ENCODE data around the gene ADAMTS14. TPM values are rescaled to one million over a fixed set of nuclear protein-coding genes. Genes with fewer than 3 reads are reported as not detected.

The ADAMTS14 gene
- polyA plus RNA-seq, 3 donors from 2014 or later = 0.36 to 0.56 (median 0.37) TPM

DNA sequence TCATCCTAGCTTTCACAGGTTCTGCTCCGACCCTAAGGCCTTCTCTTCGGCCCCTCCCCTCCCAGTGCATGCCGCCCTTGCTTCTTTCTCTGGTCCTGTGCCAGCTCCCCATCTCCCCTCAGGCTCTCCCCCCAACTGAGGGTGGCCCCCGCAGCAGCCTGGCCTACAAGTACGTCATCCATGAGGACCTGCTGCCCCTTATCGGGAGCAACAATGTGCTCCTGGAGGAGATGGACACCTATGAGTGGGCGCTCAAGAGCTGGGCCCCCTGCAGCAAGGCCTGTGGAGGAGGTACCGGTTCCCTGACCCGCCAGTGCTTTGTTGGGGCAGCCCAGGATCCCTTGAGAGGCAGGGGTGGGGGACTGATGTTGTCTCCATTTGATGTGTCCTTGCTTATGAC lies 79.0 kb downstream of the ADAMTS14 start:
- DNase-seq = no peak
- Mint-ChIP-seq H3K4me3 (no peak overlapping the region), H3K27me3 (ENCODE audit: low read depth in 3 of 3) (peaks cover 0 to 7% (median 0%) of the 10 kb centered on the region in 3 donors), H3K9me3 (no peaks in the 10 kb centered on the region), H3K27ac (peak overlapping the region in 1 of 6 donors; percentile 45), H3K36me3 (no peaks in the 10 kb centered on the region), H3K4me1 (no peaks in the 10 kb centered on the region)

DNA sequence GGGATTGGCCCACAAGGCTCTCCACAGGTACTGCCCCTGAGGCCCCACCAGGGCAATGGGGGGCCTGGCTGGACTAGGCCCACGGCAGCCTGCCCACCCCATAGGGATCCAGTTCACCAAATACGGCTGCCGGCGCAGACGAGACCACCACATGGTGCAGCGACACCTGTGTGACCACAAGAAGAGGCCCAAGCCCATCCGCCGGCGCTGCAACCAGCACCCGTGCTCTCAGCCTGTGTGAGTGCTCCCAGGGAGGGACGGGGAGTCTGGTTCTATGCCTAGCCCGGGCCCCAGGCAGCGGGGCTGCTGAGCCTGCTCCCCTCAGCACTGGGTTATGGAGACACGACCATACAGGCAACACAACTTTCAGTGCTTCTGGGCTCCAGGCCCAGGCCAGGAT lies 79.7 kb downstream of the ADAMTS14 start:
- Mint-ChIP-seq H3K4me3 (no peak overlapping the region), H3K36me3 (no peaks in the 10 kb centered on the region), H3K9me3 (no peaks in the 10 kb centered on the region), H3K27me3 (ENCODE audit: low read depth in 3 of 3) (peaks cover 0 to 7% (median 0%) of the 10 kb centered on the region in 3 donors), H3K27ac (no peak overlapping the region), H3K4me1 (no peaks in the 10 kb centered on the region)
- DNase-seq = no peak

- Mint-ChIP-seq H3K4me1 (no peaks in the 10 kb centered on the region), H3K27ac (peak overlapping the region in 1 of 6 donors; percentile 65), H3K36me3 (no peaks in the 10 kb centered on the region), H3K4me3 (no peak overlapping the region), H3K27me3 (ENCODE audit: low read depth in 3 of 3) (peaks cover 0 to 5% (median 0%) of the 10 kb centered on the region in 3 donors), H3K9me3 (no peaks in the 10 kb centered on the region)
- DNase-seq = no peak
Measured at GRCh38 chr10:70752571-70752970, 80.3 kb downstream of the ADAMTS14 start.

- Mint-ChIP-seq H3K36me3 (no peaks in the 10 kb centered on the region), H3K27ac (peak overlapping the region in 1 of 6 donors; percentile 65), H3K9me3 (no peaks in the 10 kb centered on the region), H3K27me3 (ENCODE audit: low read depth in 3 of 3) (peaks cover 0 to 5% (median 0%) of the 10 kb centered on the region in 3 donors), H3K4me1 (no peaks in the 10 kb centered on the region), H3K4me3 (no peak overlapping the region)
- no peak for DNase-seq
Measured at GRCh38 chr10:70753026-70753663, 80.8 kb downstream of the ADAMTS14 start.

DNA sequence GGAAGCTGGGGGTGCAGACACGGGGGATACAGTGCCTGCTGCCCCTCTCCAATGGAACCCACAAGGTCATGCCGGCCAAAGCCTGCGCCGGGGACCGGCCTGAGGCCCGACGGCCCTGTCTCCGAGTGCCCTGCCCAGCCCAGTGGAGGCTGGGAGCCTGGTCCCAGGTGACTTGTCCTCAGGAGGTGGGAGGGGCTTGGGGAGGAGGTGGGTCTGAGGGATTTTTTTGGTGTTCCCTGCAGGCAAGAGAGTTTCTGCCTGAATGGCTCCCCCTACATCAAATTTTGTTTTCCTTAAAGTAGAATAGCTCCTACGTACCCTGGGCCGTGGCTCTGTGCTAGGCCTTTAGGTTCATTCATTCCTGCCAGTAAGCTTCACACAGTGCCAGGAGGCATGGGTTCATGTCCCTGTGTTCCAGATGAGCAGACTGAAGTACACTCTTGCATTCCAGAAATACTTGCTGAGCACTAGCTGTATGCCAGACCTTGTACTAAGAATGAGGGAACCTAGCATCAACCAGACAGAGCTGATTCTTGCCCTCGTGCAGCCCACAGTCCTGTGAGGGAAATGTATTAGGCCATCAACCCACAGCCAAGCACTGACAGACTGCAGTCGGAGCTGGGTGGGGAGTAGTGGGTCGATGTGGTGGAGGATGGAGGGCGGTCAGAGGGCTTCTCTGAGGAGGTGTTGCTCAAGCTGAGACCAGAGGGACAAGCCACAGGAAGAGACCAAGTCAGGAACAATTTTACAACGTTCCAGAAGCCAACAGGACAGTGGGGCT lies 81.7 kb downstream of the ADAMTS14 start:
- H3K27ac Mint-ChIP-seq = no peak overlapping the region
- H3K4me1 Mint-ChIP-seq = peaks cover 5 to 7% of the 10 kb centered on the region in 2 donors
- peaks cover 0 to 6% (median under 1%) of the 10 kb centered on the region in 3 donors for H3K27me3 Mint-ChIP-seq (ENCODE audit: low read depth in 3 of 3)
- no peaks in the 10 kb centered on the region for H3K36me3 Mint-ChIP-seq
- no peak overlapping the region for H3K4me3 Mint-ChIP-seq
- DNase-seq = no peak
- no peaks in the 10 kb centered on the region for H3K9me3 Mint-ChIP-seq

- Mint-ChIP-seq H3K27me3 (ENCODE audit: low read depth in 3 of 3) (peaks cover 0 to 9% (median 3%) of the 10 kb centered on the region in 3 donors), H3K4me3 (no peak overlapping the region), H3K27ac (no peak overlapping the region), H3K36me3 (no peaks in the 10 kb centered on the region), H3K4me1 (peaks cover 8 to 11% of the 10 kb centered on the region in 2 donors), H3K9me3 (no peaks in the 10 kb centered on the region)
- no peak for DNase-seq
Measured at GRCh38 chr10:70756700-70757360, 84.5 kb downstream of the ADAMTS14 start.

GRCh38 chr10:70757856-70758255 lies 85.5 kb downstream of the ADAMTS14 start:
- Mint-ChIP-seq H3K27ac (no peak overlapping the region), H3K27me3 (ENCODE audit: low read depth in 3 of 3) (peaks cover 0 to 7% (median 3%) of the 10 kb centered on the region in 3 donors), H3K9me3 (no peaks in the 10 kb centered on the region), H3K4me3 (no peak overlapping the region), H3K4me1 (peaks cover 8 to 11% of the 10 kb centered on the region in 2 donors), H3K36me3 (no peaks in the 10 kb centered on the region)
- no peak for DNase-seq

GRCh38 chr10:70758757-70759514 lies 86.6 kb downstream of the ADAMTS14 start:
- DNase-seq = peak; percentile 64 to 71 (median 67)
- Mint-ChIP-seq H3K27ac (peak overlapping the region in 3 of 6 donors; percentile 8 to 66 (median 47)), H3K36me3 (no peaks in the 10 kb centered on the region), H3K9me3 (no peaks in the 10 kb centered on the region), H3K27me3 (ENCODE audit: low read depth in 3 of 3) (peaks cover 0 to 7% (median 3%) of the 10 kb centered on the region in 3 donors), H3K4me3 (peak overlapping the region in 1 of 5 donors; percentile 60), H3K4me1 (peaks cover 8 to 11% of the 10 kb centered on the region in 2 donors)

- Mint-ChIP-seq H3K9me3 (no peaks in the 10 kb centered on the region), H3K27ac (no peak overlapping the region), H3K4me3 (no peak overlapping the region), H3K36me3 (no peaks in the 10 kb centered on the region), H3K4me1 (peaks cover 8 to 11% of the 10 kb centered on the region in 2 donors), H3K27me3 (ENCODE audit: low read depth in 3 of 3) (peaks cover 0 to 3% (median 3%) of the 10 kb centered on the region in 3 donors)
- DNase-seq = no peak
Measured at GRCh38 chr10:70759781-70760180, 87.5 kb downstream of the ADAMTS14 start.

DNA sequence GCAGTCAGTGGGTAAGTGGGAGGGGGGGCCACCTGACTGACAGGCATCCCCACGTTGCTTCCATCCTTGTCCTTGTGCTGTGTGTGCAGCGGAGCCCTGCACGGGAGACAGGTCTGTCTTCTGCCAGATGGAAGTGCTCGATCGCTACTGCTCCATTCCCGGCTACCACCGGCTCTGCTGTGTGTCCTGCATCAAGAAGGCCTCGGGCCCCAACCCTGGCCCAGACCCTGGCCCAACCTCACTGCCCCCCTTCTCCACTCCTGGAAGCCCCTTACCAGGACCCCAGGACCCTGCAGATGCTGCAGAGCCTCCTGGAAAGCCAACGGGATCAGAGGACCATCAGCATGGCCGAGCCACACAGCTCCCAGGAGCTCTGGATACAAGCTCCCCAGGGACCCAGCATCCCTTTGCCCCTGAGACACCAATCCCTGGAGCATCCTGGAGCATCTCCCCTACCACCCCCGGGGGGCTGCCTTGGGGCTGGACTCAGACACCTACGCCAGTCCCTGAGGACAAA lies 88.0 kb downstream of the ADAMTS14 start:
- Mint-ChIP-seq H3K4me1 (peaks cover 8 to 11% of the 10 kb centered on the region in 2 donors), H3K27me3 (ENCODE audit: low read depth in 3 of 3) (peaks cover 0 to 3% (median 3%) of the 10 kb centered on the region in 3 donors), H3K27ac (no peak overlapping the region), H3K9me3 (no peaks in the 10 kb centered on the region), H3K4me3 (no peak overlapping the region), H3K36me3 (peaks cover 0 to 4% (median 0%) of the 10 kb centered on the region in 3 donors)
- no peak for DNase-seq

DNA sequence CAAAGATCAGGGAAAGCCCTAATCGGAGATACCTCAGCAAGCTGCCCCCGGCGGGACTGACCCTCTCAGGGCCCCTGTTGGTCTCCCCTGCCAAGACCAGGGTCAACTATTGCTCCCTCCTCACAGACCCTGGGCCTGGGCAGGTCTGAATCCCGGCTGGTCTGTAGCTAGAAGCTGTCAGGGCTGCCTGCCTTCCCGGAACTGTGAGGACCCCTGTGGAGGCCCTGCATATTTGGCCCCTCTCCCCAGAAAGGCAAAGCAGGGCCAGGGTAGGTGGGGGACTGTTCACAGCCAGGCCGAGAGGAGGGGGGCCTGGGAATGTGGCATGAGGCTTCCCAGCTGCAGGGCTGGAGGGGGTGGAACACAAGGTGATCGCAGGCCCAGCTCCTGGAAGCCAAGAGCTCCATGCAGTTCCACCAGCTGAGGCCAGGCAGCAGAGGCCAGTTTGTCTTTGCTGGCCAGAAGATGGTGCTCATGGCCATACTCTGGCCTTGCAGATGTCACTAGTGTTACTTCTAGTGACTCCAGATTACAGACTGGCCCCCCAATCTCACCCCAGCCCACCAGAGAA lies 88.8 kb downstream of the ADAMTS14 start:
- Mint-ChIP-seq H3K4me3 (no peak overlapping the region), H3K4me1 (peaks cover 8 to 11% of the 10 kb centered on the region in 2 donors), H3K27ac (no peak overlapping the region), H3K9me3 (no peaks in the 10 kb centered on the region), H3K27me3 (ENCODE audit: low read depth in 3 of 3) (peaks cover 0 to 3% (median 3%) of the 10 kb centered on the region in 3 donors), H3K36me3 (peaks cover 0 to 4% (median 0%) of the 10 kb centered on the region in 3 donors)
- no peak for DNase-seq

GRCh38 chr10:70761727-70762350 lies 89.5 kb downstream of the ADAMTS14 start:
- no peak overlapping the region for H3K27ac Mint-ChIP-seq
- peaks cover 0 to 6% (median 4%) of the 10 kb centered on the region in 3 donors for H3K27me3 Mint-ChIP-seq (ENCODE audit: low read depth in 3 of 3)
- H3K4me3 Mint-ChIP-seq = no peak overlapping the region
- H3K4me1 Mint-ChIP-seq = peaks cover 8 to 11% of the 10 kb centered on the region in 2 donors
- DNase-seq = no peak
- H3K36me3 Mint-ChIP-seq = peaks cover 0 to 7% (median 0%) of the 10 kb centered on the region in 3 donors
- no peaks in the 10 kb centered on the region for H3K9me3 Mint-ChIP-seq
